ENCODE measurements around the gene WAPL.

WAPL gene

GRCh38 chr10:86446440-86446839 lies 75.2 kb downstream of the WAPL start:
- Histone ChIP-seq H4K91ac (ENCODE audit: low read depth, low read length, poor library complexity) (no peak overlapping the region), H2BK12ac (ENCODE audit: low read length) (no peak overlapping the region), H3K27ac (replicated peaks; ENCODE audit: low read length) (no peak overlapping the region), H2AK5ac (ENCODE audit: low read depth, low read length) (no peak overlapping the region), H3K36me3 (replicated peaks in 1 of 2; ENCODE audit: control insufficient read depth in 2 of 2, insufficient read depth in 2 of 2, low read length in 2 of 2) (peaks cover 18 to 99% of the 10 kb centered on the region in 2 donors), H3K4ac (ENCODE audit: low read length) (no peak overlapping the region), H3K27me3 (ENCODE audit: control insufficient read depth in 3 of 3, insufficient read depth in 3 of 3, low read depth in 1 of 3, low read length in 3 of 3) (no peaks in the 10 kb centered on the region), H3K4me1 (ENCODE audit: control insufficient read depth in 2 of 2, insufficient read depth in 1 of 2, low read depth in 1 of 2, low read length in 2 of 2) (no peaks in the 10 kb centered on the region), H2AFZ (ENCODE audit: low read length) (no peak overlapping the region), H2BK15ac (ENCODE audit: low read length) (no peak overlapping the region), H3K79me1 (ENCODE audit: low read depth, low read length) (peaks cover 1% of the 10 kb centered on the region), H3K23ac (ENCODE audit: low read depth, low read length, poor library complexity) (no peak overlapping the region), H3K9ac (ENCODE audit: low read depth, low read length, poor library complexity) (no peak overlapping the region), H2BK5ac (ENCODE audit: low read length) (no peak overlapping the region), H2BK120ac (ENCODE audit: low read depth, low read length) (no peak overlapping the region), H3K4me2 (ENCODE audit: insufficient read depth, low read length, poor library complexity, severe bottlenecking) (no peak overlapping the region), H4K8ac (ENCODE audit: low read depth, low read length) (no peak overlapping the region), H3K4me3 (ENCODE audit: low read length in 2 of 2) (no peak overlapping the region), H3K9me3 (replicated peaks in 1 of 2; ENCODE audit: control insufficient read depth in 2 of 2, insufficient read depth in 1 of 2, low read depth in 1 of 2, low read length in 2 of 2) (no peaks in the 10 kb centered on the region), H3K14ac (ENCODE audit: low read length) (no peak overlapping the region), H3K18ac (ENCODE audit: low read length) (no peak overlapping the region)
- no CpG with 5 or more reads among the region's 1 CpG for WGBS, 2 donors (ENCODE audit: extremely low coverage in 2 of 2, insufficient read length in 2 of 2, insufficient replicate concordance in 1 of 2)
- DNase-seq (ENCODE audit: low spot score), result no peak

GRCh38 chr10:86443936-86444335 lies 77.7 kb downstream of the WAPL start:
- Histone ChIP-seq H2BK120ac (ENCODE audit: low read depth, low read length) (no peak overlapping the region), H2BK5ac (ENCODE audit: low read length) (no peak overlapping the region), H4K91ac (ENCODE audit: low read depth, low read length, poor library complexity) (no peak overlapping the region), H3K4ac (ENCODE audit: low read length) (no peak overlapping the region), H3K79me1 (ENCODE audit: low read depth, low read length) (no peaks in the 10 kb centered on the region), H3K27ac (replicated peaks; ENCODE audit: low read length) (no peak overlapping the region), H3K4me3 (ENCODE audit: low read length in 2 of 2) (no peak overlapping the region), H2AK5ac (ENCODE audit: low read depth, low read length) (no peak overlapping the region), H2BK12ac (ENCODE audit: low read length) (no peak overlapping the region), H2AFZ (ENCODE audit: low read length) (no peak overlapping the region), H4K8ac (ENCODE audit: low read depth, low read length) (no peak overlapping the region), H3K23ac (ENCODE audit: low read depth, low read length, poor library complexity) (no peak overlapping the region), H3K9me3 (replicated peaks in 1 of 2; ENCODE audit: control insufficient read depth in 2 of 2, insufficient read depth in 1 of 2, low read depth in 1 of 2, low read length in 2 of 2) (no peaks in the 10 kb centered on the region), H3K36me3 (replicated peaks in 1 of 2; ENCODE audit: control insufficient read depth in 2 of 2, insufficient read depth in 2 of 2, low read length in 2 of 2) (peaks cover 21 to 97% of the 10 kb centered on the region in 2 donors), H3K18ac (ENCODE audit: low read length) (no peak overlapping the region), H3K4me1 (ENCODE audit: control insufficient read depth in 2 of 2, insufficient read depth in 1 of 2, low read depth in 1 of 2, low read length in 2 of 2) (no peaks in the 10 kb centered on the region), H3K4me2 (ENCODE audit: insufficient read depth, low read length, poor library complexity, severe bottlenecking) (no peak overlapping the region), H3K27me3 (ENCODE audit: control insufficient read depth in 3 of 3, insufficient read depth in 3 of 3, low read depth in 1 of 3, low read length in 3 of 3) (no peaks in the 10 kb centered on the region), H3K9ac (ENCODE audit: low read depth, low read length, poor library complexity) (no peak overlapping the region), H2BK15ac (ENCODE audit: low read length) (no peak overlapping the region), H3K14ac (ENCODE audit: low read length) (no peak overlapping the region)
- WGBS, 2 donors (ENCODE audit: extremely low coverage in 2 of 2, insufficient read length in 2 of 2, insufficient replicate concordance in 1 of 2), result no CpG with 5 or more reads among the region's 6 CpGs
- DNase-seq (ENCODE audit: low spot score), result no peak

GRCh38 chr10:86443069-86443468 lies 78.5 kb downstream of the WAPL start:
- Histone ChIP-seq H2AFZ (ENCODE audit: low read length) (no peak overlapping the region), H3K27me3 (ENCODE audit: control insufficient read depth in 3 of 3, insufficient read depth in 3 of 3, low read depth in 1 of 3, low read length in 3 of 3) (no peaks in the 10 kb centered on the region), H3K4me3 (ENCODE audit: low read length in 2 of 2) (no peak overlapping the region), H3K9ac (ENCODE audit: low read depth, low read length, poor library complexity) (no peak overlapping the region), H3K23ac (ENCODE audit: low read depth, low read length, poor library complexity) (no peak overlapping the region), H2BK15ac (ENCODE audit: low read length) (no peak overlapping the region), H2BK120ac (ENCODE audit: low read depth, low read length) (no peak overlapping the region), H3K27ac (replicated peaks; ENCODE audit: low read length) (no peak overlapping the region), H3K4me1 (ENCODE audit: control insufficient read depth in 2 of 2, insufficient read depth in 1 of 2, low read depth in 1 of 2, low read length in 2 of 2) (no peaks in the 10 kb centered on the region), H3K4ac (ENCODE audit: low read length) (no peak overlapping the region), H3K36me3 (replicated peaks in 1 of 2; ENCODE audit: control insufficient read depth in 2 of 2, insufficient read depth in 2 of 2, low read length in 2 of 2) (peaks cover 20 to 97% of the 10 kb centered on the region in 2 donors), H3K4me2 (ENCODE audit: insufficient read depth, low read length, poor library complexity, severe bottlenecking) (no peak overlapping the region), H3K14ac (ENCODE audit: low read length) (no peak overlapping the region), H2BK12ac (ENCODE audit: low read length) (no peak overlapping the region), H3K18ac (ENCODE audit: low read length) (no peak overlapping the region), H3K9me3 (replicated peaks in 1 of 2; ENCODE audit: control insufficient read depth in 2 of 2, insufficient read depth in 1 of 2, low read depth in 1 of 2, low read length in 2 of 2) (no peaks in the 10 kb centered on the region), H4K91ac (ENCODE audit: low read depth, low read length, poor library complexity) (no peak overlapping the region), H2AK5ac (ENCODE audit: low read depth, low read length) (no peak overlapping the region), H3K79me1 (ENCODE audit: low read depth, low read length) (no peaks in the 10 kb centered on the region), H4K8ac (ENCODE audit: low read depth, low read length) (no peak overlapping the region), H2BK5ac (ENCODE audit: low read length) (no peak overlapping the region)
- no peak for DNase-seq (ENCODE audit: low spot score)
- no CpG with 5 or more reads among the region's 2 CpGs for WGBS, 2 donors (ENCODE audit: extremely low coverage in 2 of 2, insufficient read length in 2 of 2, insufficient replicate concordance in 1 of 2)

DNA sequence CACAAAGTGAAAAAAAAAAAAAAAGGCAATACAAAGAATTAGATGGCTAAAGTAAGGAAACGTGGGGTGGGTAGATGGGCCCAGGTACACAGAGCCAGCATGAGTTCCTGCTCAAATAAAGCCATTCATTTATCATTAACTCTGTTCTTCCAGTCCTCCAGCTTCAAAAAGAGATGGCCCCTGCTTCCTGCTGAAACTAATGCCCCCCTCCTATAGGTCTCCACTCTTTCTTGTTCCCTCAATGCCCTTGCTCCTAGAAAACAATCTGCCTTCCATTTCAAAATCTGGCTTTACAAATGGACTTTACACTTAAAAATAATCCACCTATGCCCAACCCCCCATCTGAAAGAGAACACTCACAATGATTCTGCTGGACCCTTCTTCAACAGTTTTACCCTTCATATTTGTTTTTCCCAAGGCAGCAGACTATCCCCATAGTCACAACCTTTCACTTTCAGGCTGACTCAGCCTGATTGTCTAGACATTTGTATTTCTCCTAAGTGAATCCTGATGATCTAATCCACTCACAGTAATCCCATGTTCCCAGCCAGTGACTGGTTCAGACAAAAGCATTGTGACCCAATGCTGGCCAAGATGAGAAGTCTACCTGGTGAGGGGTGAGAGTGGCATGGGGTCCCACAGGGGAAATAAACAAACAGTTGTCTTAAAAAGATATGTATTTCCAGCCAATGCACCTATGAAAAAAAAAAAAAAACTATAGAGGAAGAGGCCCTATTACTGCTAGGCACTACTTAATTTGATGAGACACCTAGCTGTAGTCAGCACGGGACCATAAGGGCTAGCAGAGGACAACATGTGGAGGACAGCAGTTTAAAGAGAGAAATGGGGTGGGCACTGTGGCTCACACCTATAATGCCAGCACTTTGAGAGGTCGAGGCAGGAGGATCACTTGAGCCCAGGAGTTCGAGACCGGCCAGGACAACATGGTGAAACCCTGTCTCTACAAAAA lies 80.4 kb downstream of the WAPL start:
- no peak overlapping the region for H2BK12ac ChIP-seq (ENCODE audit: low read length)
- H3K79me1 ChIP-seq (ENCODE audit: low read depth, low read length), result no peaks in the 10 kb centered on the region
- H3K9me3 ChIP-seq (replicated peaks in 1 of 2; ENCODE audit: control insufficient read depth in 2 of 2, insufficient read depth in 1 of 2, low read depth in 1 of 2, low read length in 2 of 2), result no peaks in the 10 kb centered on the region
- H2BK15ac ChIP-seq (ENCODE audit: low read length), result no peak overlapping the region
- no peak overlapping the region for H3K23ac ChIP-seq (ENCODE audit: low read depth, low read length, poor library complexity)
- H4K91ac ChIP-seq (ENCODE audit: low read depth, low read length, poor library complexity), result no peak overlapping the region
- no peak overlapping the region for H3K4me3 ChIP-seq (ENCODE audit: low read length in 2 of 2)
- no peaks in the 10 kb centered on the region for H3K27me3 ChIP-seq (ENCODE audit: control insufficient read depth in 3 of 3, insufficient read depth in 3 of 3, low read depth in 1 of 3, low read length in 3 of 3)
- peaks cover 20 to 98% of the 10 kb centered on the region in 2 donors for H3K36me3 ChIP-seq (replicated peaks in 1 of 2; ENCODE audit: control insufficient read depth in 2 of 2, insufficient read depth in 2 of 2, low read length in 2 of 2)
- H3K18ac ChIP-seq (ENCODE audit: low read length), result no peak overlapping the region
- H3K4ac ChIP-seq (ENCODE audit: low read length), result no peak overlapping the region
- H2BK120ac ChIP-seq (ENCODE audit: low read depth, low read length), result no peak overlapping the region
- H3K4me2 ChIP-seq (ENCODE audit: insufficient read depth, low read length, poor library complexity, severe bottlenecking), result no peak overlapping the region
- no peaks in the 10 kb centered on the region for H3K4me1 ChIP-seq (ENCODE audit: control insufficient read depth in 2 of 2, insufficient read depth in 1 of 2, low read depth in 1 of 2, low read length in 2 of 2)
- no peak overlapping the region for H2AFZ ChIP-seq (ENCODE audit: low read length)
- H3K27ac ChIP-seq (replicated peaks; ENCODE audit: low read length), result no peak overlapping the region
- no peak for DNase-seq (ENCODE audit: low spot score)
- no peak overlapping the region for H3K9ac ChIP-seq (ENCODE audit: low read depth, low read length, poor library complexity)
- no peak overlapping the region for H2BK5ac ChIP-seq (ENCODE audit: low read length)
- no peak overlapping the region for H2AK5ac ChIP-seq (ENCODE audit: low read depth, low read length)
- no CpG with 5 or more reads among the region's 5 CpGs for WGBS, 2 donors (ENCODE audit: extremely low coverage in 2 of 2, insufficient read length in 2 of 2, insufficient replicate concordance in 1 of 2)
- H3K14ac ChIP-seq (ENCODE audit: low read length), result no peak overlapping the region
- H4K8ac ChIP-seq (ENCODE audit: low read depth, low read length), result no peak overlapping the region

Data from neuronal stem cell (in vitro differentiated cells).